ENCODE data around the gene JMJD1C. TPM values are rescaled to one million over a fixed set of nuclear protein-coding genes. Genes with fewer than 3 reads are reported as not detected.

The JMJD1C gene
- total RNA-seq, 2 experiments from 2014 or later, result 42.6 to 47.3 TPM

- Mint-ChIP-seq H3K4me3 (no peak overlapping the region), H3K27me3 (no peaks in the 10 kb centered on the region), H3K9me3 (no peaks in the 10 kb centered on the region), H3K36me3 (peaks cover 1% of the 10 kb centered on the region), H3K27ac (no peak overlapping the region), H3K4me1 (ENCODE audit: low read depth) (peaks cover 23% of the 10 kb centered on the region)
- intact Hi-C loops (cut with micrococcal nuclease), result no loop called here
- POLR2A ChIA-PET, result no interaction called here
- DNase-seq, result no peak
- CTCF ChIA-PET, result no interaction called here
Measured at GRCh38 chr10:63412304-63412703, 53.5 kb downstream of the JMJD1C start.

- ChIA-PET CTCF (no interaction called here), POLR2A (no interaction called here)
- H3K36me3 Mint-ChIP-seq, result peaks cover 1% of the 10 kb centered on the region
- no peak for DNase-seq
- no peak overlapping the region for H3K4me3 Mint-ChIP-seq
- no peaks in the 10 kb centered on the region for H3K27me3 Mint-ChIP-seq
- H3K9me3 Mint-ChIP-seq, result no peaks in the 10 kb centered on the region
- intact Hi-C loops (cut with micrococcal nuclease), result no loop called here
- H3K4me1 Mint-ChIP-seq (ENCODE audit: low read depth), result peaks cover 21% of the 10 kb centered on the region
- H3K27ac Mint-ChIP-seq, result no peak overlapping the region
Measured at GRCh38 chr10:63410633-63411032, 55.1 kb downstream of the JMJD1C start.

GRCh38 chr10:63409465-63410027 is 56.2 kb downstream of the JMJD1C start:
- no peak for DNase-seq
- H3K4me1 Mint-ChIP-seq (ENCODE audit: low read depth), result peaks cover 20% of the 10 kb centered on the region
- H3K27ac Mint-ChIP-seq, result no peak overlapping the region
- peaks cover 1% of the 10 kb centered on the region for H3K36me3 Mint-ChIP-seq
- ChIA-PET CTCF (no interaction called here), POLR2A (no interaction called here)
- intact Hi-C loops (cut with micrococcal nuclease), result no loop called here
- no peak overlapping the region for H3K4me3 Mint-ChIP-seq
- no peaks in the 10 kb centered on the region for H3K9me3 Mint-ChIP-seq
- H3K27me3 Mint-ChIP-seq, result no peaks in the 10 kb centered on the region

- no peaks in the 10 kb centered on the region for H3K27me3 Mint-ChIP-seq
- intact Hi-C loops (cut with micrococcal nuclease), result no loop called here
- H3K4me3 Mint-ChIP-seq, result no peak overlapping the region
- no peak overlapping the region for H3K27ac Mint-ChIP-seq
- H3K4me1 Mint-ChIP-seq (ENCODE audit: low read depth), result peaks cover 18% of the 10 kb centered on the region
- ChIA-PET POLR2A (no interaction called here), CTCF (interaction anchor here (0.8 kb wide), 1 partner anchor 313 kb away, joined by 3 read pairs; no protein-coding TSS in a partner anchor)
- no peak for DNase-seq
- no peaks in the 10 kb centered on the region for H3K9me3 Mint-ChIP-seq
- peaks cover 2% of the 10 kb centered on the region for H3K36me3 Mint-ChIP-seq
Measured at GRCh38 chr10:63407136-63407662, 58.6 kb downstream of the JMJD1C start.

GRCh38 chr10:63396133-63396761 is 69.5 kb downstream of the JMJD1C start:
- no peak overlapping the region for H3K4me3 Mint-ChIP-seq
- H3K27ac Mint-ChIP-seq, result no peak overlapping the region
- no peaks in the 10 kb centered on the region for H3K27me3 Mint-ChIP-seq
- POLR2A ChIA-PET, result no interaction called here
- intact Hi-C loops (cut with micrococcal nuclease), result no loop called here
- peaks cover 20% of the 10 kb centered on the region for H3K4me1 Mint-ChIP-seq (ENCODE audit: low read depth)
- DNase-seq, result no peak
- peaks cover 9% of the 10 kb centered on the region for H3K9me3 Mint-ChIP-seq
- peaks cover 9% of the 10 kb centered on the region for H3K36me3 Mint-ChIP-seq
- CTCF ChIA-PET, result no interaction called here

GRCh38 chr10:63393050-63393449 is 72.7 kb downstream of the JMJD1C start:
- Mint-ChIP-seq H3K4me3 (no peak overlapping the region), H3K27ac (no peak overlapping the region), H3K27me3 (no peaks in the 10 kb centered on the region), H3K36me3 (peaks cover 22% of the 10 kb centered on the region), H3K4me1 (ENCODE audit: low read depth) (peaks cover 40% of the 10 kb centered on the region), H3K9me3 (peaks cover 23% of the 10 kb centered on the region)
- intact Hi-C loops (cut with micrococcal nuclease), result no loop called here
- ChIA-PET CTCF (no interaction called here), POLR2A (no interaction called here)
- no peak for DNase-seq

- H3K27ac Mint-ChIP-seq, result no peak overlapping the region
- peaks cover 22% of the 10 kb centered on the region for H3K36me3 Mint-ChIP-seq
- peaks cover 48% of the 10 kb centered on the region for H3K4me1 Mint-ChIP-seq (ENCODE audit: low read depth)
- no peak overlapping the region for H3K4me3 Mint-ChIP-seq
- no peaks in the 10 kb centered on the region for H3K27me3 Mint-ChIP-seq
- POLR2A ChIA-PET, result no interaction called here
- DNase-seq, result no peak
- intact Hi-C loops (cut with micrococcal nuclease), result no loop called here
- CTCF ChIA-PET, result interaction anchor here (0.6 kb wide), 1 partner anchor 104 kb away, joined by 3 read pairs; no protein-coding TSS in a partner anchor
- peaks cover 23% of the 10 kb centered on the region for H3K9me3 Mint-ChIP-seq
Measured at GRCh38 chr10:63392224-63392623, 73.6 kb downstream of the JMJD1C start.

- no peak for DNase-seq
- Mint-ChIP-seq H3K4me1 (ENCODE audit: low read depth) (peaks cover 51% of the 10 kb centered on the region), H3K4me3 (no peak overlapping the region)
Measured at GRCh38 chr10:63391812-63392211, 74.0 kb downstream of the JMJD1C start.

GRCh38 chr10:63390521-63390920 is 75.3 kb downstream of the JMJD1C start:
- ChIA-PET CTCF (no interaction called here), POLR2A (no interaction called here)

More at GRCh38 chr10:63391812-63392211, 74.0 kb downstream of the JMJD1C start:
- Mint-ChIP-seq H3K9me3 (peaks cover 23% of the 10 kb centered on the region), H3K36me3 (peaks cover 22% of the 10 kb centered on the region), H3K27ac (no peak overlapping the region), H3K27me3 (no peaks in the 10 kb centered on the region)
- intact Hi-C loops (cut with micrococcal nuclease), result no loop called here
- POLR2A ChIA-PET, result no interaction called here
- CTCF ChIA-PET, result no interaction called here

GRCh38 chr10:63388421-63389031 is 77.3 kb downstream of the JMJD1C start:
- intact Hi-C loops (cut with micrococcal nuclease), result loop anchor here (2.0 kb wide), 1 partner anchor 34 kb away; no protein-coding TSS in a partner anchor
- POLR2A ChIA-PET, result no interaction called here
- DNase-seq, result no peak
- Mint-ChIP-seq H3K27me3 (no peaks in the 10 kb centered on the region), H3K27ac (peak overlapping the region; percentile 7), H3K36me3 (peaks cover 19% of the 10 kb centered on the region), H3K9me3 (peaks cover 23% of the 10 kb centered on the region), H3K4me3 (peak overlapping the region; percentile 2), H3K4me1 (ENCODE audit: low read depth) (peaks cover 66% of the 10 kb centered on the region)
- CTCF ChIA-PET, result no interaction called here

More at GRCh38 chr10:63390521-63390920, 75.3 kb downstream of the JMJD1C start:
- Mint-ChIP-seq H3K9me3 (peaks cover 23% of the 10 kb centered on the region), H3K27ac (no peak overlapping the region), H3K4me1 (ENCODE audit: low read depth) (peaks cover 53% of the 10 kb centered on the region), H3K36me3 (peaks cover 22% of the 10 kb centered on the region), H3K4me3 (no peak overlapping the region), H3K27me3 (no peaks in the 10 kb centered on the region)
- no peak for DNase-seq
- intact Hi-C loops (cut with micrococcal nuclease), result no loop called here

- Mint-ChIP-seq H3K4me3 (no peak overlapping the region), H3K36me3 (peaks cover 6% of the 10 kb centered on the region), H3K9me3 (peaks cover 6% of the 10 kb centered on the region), H3K27ac (no peak overlapping the region), H3K4me1 (ENCODE audit: low read depth) (peaks cover 45% of the 10 kb centered on the region), H3K27me3 (no peaks in the 10 kb centered on the region)
- no peak for DNase-seq
- intact Hi-C loops (cut with micrococcal nuclease), result no loop called here
- ChIA-PET CTCF (no interaction called here), POLR2A (no interaction called here)
Measured at GRCh38 chr10:63385254-63385653, 80.5 kb downstream of the JMJD1C start.

- Mint-ChIP-seq H3K4me1 (ENCODE audit: low read depth) (peaks cover 44% of the 10 kb centered on the region), H3K9me3 (no peaks in the 10 kb centered on the region), H3K4me3 (no peak overlapping the region), H3K27me3 (no peaks in the 10 kb centered on the region), H3K36me3 (peaks cover 3% of the 10 kb centered on the region), H3K27ac (no peak overlapping the region)
- POLR2A ChIA-PET, result no interaction called here
- DNase-seq, result no peak
- CTCF ChIA-PET, result interaction anchor here (0.9 kb wide), 1 partner anchor 98 kb away, joined by 3 read pairs; no protein-coding TSS in a partner anchor
- intact Hi-C loops (cut with micrococcal nuclease), result no loop called here
Measured at GRCh38 chr10:63384675-63385074, 81.1 kb downstream of the JMJD1C start.
